ENCODE data around the gene APEH.
A peak's percentile ranks its signal among the peaks of the same experiment; 100 is the strongest.
"Not testable (repeated sequence)": the region's sequence is repeated elsewhere in the genome, so short reads cannot be mapped to it uniquely, and the experiment has no call there.

Gene APEH

DNA sequence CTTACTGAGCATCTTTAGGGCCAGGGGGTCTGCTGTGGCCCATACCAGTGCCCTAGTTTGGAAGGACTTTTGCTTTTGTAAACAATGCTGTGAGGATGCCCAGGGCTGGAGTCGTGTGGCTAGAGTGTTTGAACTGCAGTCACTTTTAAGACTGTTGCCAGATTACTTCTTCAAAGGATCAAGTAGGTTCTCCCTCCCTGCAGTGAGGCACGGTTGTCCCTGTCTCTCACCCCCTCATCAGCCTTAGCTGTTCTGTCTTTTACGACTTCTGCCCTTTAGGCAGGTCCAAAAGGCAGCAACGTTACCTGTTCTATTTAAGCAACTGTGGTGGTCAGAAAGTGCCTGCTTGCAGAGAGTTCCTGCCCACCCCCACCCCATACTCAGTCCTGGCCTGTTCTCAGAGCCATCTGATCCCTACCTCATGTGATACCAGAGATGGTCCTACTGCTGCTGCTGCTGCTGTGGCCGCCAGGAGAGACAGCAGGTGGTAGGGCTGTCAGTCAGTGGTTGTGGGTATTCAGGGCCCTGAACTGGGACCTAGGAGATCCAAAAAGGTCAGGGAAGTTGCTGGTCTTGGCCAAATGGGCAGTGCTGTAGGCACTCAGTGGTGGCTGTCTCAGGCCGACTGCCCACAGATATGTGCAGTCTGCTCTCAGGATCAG lies 20.4 kb downstream of the APEH start:
- not testable (repeated sequence) for DNase-seq

DNA sequence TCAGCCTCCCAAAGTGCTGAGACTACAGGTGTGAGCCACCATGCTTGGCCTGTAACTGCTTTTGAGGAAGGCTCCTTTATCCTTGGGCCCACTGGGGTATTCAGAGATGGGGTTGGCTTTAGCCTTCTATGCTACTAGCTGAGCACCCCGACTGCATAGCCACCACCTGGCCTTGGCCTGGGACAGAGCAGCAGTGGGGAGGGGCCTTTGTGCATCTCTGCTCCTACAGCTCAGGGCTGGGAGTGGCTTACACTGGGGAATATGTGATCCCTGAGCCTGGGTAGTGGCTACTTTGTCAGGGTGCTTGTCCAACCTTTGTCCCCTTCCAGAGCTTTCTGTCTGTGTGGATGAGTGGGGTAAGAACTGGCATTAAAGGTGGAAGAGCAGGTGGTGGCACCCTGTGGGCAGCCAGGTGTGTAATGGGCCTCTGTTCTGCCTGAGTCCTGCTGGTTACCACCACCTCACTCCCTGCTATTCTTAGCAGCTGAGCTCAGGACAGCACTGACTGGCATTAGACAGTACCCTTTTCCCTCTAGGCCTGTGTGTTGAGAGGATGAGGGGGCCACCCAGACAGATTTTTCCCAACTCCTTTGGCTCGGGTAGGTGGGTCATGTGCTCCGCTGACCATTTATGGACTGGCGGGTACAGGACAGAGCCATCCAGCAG lies 21.3 kb downstream of the APEH start:
- DNase-seq, result not testable (repeated sequence)

DNA sequence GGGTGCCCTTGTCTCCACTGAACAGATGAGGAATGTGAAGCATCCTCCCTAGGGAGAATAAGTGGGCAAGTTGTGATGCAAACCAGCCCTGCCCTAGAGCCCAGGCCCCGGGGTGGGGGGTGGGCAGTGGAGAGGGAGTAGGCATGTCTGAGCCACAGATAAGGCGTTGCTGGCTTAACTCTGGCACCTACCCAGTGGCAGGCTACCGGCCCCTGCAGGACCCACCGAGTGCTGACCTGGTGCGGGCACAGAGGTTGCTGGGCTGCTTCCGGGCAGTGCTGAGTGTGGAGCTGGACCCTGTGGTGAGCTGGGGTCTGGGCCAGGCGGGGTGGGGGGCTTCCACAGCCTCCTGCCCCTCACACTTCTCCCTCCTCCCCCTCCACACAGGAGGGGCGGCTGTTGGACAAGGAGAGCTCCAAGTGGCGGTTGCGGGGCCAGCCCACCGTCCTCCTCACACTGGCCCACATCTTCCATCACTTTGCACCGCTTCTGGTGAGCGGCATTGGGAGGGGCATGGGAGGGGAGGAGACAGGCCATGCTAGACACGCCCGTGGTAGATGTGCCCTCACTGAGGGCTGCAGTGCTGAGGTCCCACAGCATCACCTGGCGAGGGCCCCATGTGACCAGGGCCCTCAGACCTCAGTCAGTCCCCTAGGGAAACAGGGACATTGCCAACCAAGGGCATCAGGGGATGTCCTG lies 25.3 kb downstream of the APEH start:
- no peak for DNase-seq

DNA sequence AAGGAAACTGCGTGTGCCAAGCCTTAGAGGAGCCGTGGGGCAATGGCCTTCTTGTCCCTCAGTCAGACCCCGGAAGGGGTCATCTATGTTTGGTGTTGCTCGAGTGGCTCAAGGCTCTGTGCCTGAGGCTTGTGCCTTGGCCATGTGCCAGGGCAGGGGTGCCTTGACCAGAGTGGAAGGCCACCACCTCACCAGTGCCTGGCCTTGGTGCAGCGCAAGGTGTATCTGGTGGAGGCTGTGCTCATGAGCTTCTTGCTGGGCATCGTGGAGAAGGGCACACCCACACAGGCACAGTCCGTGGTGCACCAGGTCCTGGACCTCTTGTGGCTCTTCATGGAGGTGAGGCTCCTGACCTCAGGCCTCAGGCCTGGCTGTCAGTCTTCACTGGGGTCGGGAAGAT lies 25.9 kb downstream of the APEH start:
- DNase-seq, result no peak

DNA sequence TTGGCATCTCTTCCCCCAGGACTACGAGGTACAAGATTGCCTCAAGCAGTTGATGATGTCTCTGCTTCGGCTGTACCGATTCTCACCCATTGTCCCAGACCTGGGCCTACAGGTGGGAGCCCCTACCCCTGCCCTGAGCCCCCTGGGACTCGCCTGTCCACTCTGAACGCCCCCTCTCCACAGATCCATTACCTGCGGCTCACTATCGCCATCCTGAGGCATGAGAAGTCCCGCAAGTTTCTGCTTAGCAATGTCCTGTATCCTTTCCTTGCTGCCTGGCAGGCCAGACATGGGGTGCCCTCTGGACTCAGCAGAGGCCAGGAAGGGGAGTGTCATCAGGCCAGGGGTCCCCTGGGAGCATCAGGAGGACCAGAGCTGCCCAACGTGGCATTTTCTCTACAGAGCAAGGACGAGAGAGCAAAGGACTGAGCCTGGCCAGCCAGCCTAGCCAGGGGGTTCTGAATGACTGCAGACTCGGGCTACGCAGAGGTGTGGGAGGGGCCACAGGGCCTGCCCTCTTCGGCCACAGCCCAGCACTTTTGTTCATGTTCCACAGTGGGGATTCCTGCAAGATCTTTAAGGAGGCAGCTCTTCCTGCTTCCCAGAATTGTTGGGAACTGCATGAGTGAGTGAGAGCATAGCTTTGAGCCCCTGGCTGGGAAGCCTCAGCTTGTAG lies 26.4 kb downstream of the APEH start:
- no peak for DNase-seq

DNA sequence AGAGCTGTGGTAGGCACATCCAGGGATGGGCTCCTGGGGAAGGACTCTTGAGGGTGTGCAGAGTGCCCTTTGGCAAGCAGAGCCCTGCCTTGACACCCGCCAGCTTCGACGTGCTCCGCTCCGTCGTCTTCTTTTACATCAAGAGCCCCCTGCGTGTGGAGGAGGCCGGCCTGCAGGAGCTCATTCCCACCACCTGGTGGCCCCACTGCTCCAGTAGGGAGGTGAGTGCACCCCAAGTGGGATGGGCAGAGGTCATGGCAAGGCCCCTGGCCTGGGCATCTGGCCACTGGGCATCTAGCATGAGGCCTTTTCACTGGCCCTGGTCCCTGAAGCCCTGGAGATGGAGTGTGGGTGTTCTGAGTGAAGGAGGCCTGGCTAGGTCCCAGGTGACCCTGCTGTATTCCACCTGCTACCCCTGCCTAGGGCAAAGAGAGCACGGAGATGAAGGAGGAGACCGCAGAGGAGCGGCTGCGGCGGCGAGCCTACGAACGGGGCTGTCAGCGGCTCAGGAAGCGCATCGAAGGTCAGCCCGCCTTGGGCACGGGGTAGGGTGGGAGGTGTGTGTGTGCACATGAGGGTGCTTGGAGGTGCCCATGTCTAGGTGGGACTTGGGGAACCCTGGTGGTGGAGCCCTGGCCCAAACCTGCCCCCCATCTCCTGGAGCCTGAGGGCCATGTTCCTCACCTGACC lies 27.4 kb downstream of the APEH start:
- no peak for DNase-seq

DNA sequence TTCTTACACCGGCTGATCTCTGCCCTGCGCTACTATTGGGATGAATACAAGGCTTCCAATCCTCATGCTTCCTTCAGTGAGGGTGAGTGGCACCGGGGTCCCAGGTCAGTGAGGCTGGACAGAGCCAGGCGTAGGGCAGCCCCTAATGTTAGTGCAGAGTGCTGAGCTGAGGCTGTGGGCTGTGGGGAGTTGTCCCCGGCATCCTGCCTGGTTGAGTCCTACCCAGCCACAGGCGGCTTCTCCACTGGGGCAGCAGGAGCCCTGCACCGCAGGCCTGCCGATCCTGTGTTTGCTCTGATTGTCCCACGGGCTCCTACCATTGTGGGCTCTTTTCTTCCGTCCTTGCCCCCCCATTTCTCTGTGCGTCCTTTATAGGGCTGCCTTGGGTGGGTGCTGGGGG lies 28.5 kb downstream of the APEH start:
- DNase-seq, result no peak

DNA sequence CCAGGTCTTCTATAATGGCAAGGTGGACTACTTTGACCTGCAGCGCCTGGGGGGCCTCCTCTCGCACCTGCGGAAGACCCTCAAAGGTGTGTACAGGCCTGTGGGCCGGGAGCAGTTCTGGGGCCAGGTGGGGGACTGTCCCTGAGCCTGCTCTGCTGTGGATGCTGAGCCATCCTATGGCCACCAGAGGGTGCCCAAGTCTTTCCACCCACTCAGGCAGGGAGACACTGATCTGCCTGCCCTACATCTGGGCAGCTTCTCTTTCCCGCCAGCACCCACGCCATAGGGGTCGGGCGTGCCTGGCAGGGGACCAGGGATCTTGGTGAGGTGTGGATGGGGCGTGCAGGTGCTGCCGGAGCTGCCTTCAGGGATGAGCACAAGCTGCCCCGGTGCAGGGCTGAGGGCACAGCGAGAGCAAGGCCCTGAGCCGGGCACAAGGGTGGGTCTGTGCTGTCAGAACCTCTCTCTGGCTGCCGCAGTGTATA lies 29.3 kb downstream of the APEH start:
- peak; percentile 8 for DNase-seq

DNA sequence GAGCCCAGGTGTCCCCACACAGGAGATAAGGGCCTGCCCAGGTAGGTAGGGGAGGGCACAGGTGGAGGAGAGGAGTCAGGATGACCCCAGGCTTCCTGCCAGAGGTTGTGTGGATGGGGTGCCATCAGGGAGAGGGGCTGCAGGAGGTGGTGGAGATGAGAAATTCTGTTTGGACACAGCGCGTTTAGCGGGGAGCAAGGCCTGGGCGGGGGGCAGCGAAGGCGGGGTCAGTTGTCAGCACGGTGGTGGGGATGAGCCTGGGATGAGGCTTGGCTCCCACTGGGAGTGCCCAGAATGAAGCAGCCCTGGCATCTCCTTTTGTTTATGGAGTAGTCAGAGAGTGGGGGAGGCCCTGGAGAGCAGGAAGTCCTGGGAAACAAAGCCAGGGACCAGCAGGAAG lies 29.8 kb downstream of the APEH start:
- DNase-seq, result no peak

DNA sequence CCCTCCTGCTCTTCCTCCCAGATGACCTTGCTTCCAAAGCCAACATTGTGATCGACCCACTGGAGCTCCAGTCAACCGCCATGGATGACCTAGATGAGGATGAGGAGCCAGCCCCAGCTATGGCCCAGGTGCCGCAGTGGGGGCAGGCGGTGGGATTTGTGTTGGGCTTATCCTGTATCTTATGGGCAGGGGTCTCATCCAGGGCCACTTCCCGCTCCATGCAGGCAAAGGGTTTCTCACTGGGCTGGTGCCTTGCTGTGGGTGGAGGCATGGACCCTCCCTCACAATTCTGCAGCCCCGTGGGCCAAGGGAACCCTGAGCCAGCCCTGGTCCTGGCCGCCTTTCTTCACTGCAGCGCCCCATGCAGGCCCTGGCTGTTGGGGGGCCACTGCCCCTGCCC lies 30.5 kb downstream of the APEH start:
- no peak for DNase-seq

DNA sequence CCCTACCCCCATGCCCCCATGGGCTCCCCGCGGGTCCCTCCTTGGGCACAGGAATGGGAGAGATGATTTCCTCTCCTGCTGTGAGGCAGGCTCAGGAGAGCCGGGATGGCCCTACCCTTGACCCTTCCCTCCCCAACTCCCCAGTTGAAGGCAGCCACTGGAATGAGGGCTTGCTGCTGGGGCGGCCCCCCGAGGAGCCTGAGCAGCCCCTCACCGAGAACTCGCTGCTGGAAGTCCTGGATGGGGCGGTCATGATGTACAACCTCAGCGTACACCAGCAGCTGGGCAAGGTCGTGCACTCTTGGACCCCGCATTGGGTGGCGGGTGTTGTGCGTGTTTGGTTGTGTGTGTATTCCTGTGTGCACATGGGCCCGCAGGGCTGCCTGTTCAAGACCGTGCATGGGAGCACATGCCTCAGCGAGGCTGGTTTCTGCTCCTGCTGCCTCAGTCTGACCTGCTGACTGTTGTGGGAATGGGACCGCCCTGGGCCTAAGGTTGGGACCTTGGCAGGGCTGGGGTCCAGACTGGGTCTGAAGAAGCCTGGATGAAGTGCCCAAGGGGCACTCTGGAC lies 31.3 kb downstream of the APEH start:
- no peak for DNase-seq

DNA sequence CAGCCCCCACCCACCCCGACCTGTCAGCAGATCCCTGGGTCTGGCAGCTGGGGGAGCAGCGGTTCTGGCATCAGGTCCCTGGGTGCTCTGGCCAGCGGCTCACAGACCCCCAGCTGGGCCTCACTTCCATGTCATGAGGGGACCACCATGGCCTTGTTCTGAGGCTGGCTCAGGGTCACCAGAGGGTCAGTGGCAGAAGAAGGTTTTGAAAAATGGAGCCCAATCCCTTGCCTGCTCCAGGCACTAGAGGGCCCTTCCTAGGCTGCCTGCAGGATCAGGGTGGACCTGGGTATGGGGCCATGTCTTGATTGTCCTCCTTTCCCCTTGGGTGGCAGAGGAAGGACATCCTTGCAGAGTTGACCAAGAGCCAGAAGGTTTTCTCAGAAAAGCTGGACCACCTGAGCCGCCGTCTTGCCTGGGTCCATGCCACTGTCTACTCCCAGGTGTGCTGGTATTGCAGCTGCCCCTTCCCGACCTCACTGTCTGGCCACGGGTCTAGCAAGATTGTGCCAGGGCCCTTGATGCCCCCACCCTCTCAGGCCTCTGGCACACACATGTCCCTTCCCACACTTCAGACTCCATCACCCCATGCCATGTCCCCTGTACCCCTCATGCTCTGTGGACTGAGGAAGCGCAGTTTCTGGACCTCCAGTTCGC lies 32.4 kb downstream of the APEH start:
- DNase-seq, result no peak

DNA sequence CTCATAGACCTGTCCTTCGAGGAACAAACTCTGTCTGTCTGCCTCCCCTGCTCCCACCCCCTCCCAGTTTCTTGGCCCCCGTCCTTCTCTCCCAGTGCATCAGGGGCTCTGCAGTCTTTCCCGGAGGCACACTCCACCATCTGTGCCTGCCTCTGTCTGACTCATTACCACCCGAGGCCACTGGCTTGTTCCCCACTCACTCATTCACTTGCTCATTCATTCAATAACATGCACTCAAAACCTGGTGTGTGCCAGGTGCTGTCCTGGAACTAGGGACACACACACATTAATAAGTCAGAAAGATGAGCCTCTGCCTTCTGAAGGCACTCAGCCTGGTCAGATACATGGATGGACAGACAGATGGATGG lies 32.9 kb downstream of the APEH start:
- no peak for DNase-seq

DNA sequence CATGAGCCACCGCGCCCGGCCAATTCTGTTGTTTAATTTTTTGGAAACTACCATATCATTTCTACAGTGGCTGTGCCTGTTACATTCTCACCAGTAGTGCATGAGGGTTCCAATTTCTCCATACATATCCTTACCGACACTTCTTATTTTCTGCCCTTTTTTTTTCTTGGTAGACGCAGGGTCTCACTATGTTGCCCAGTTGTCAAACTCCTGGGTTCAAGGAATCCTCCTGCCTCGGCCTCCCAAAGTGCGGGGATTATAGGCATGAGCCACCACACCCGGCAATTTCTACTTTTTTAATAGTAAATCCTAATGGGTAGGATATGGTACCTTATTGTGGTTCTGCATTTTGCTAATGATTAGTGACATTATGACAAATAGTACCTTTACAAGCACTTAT lies 35.7 kb downstream of the APEH start:
- no peak for DNase-seq

DNA sequence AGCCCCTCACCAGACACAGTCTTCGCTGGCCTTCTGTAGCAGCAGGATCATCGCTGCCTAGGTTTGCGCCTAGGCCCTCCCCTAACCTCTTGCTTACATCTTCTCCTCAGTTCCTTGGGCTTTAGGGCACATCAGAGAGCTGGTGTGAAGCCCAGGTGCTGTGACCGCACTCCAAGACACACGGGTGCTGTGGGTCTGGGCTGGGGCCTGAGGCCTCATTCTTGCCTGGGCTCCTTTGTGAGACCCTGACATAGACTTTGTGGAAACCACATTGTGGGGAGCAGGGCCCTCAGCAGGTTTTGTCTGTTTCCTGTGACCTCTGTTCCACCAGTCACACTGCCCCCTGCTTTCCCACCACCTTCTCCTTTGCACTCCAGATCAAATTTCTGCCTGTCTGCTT lies 37.3 kb downstream of the APEH start:
- no peak for DNase-seq

DNA sequence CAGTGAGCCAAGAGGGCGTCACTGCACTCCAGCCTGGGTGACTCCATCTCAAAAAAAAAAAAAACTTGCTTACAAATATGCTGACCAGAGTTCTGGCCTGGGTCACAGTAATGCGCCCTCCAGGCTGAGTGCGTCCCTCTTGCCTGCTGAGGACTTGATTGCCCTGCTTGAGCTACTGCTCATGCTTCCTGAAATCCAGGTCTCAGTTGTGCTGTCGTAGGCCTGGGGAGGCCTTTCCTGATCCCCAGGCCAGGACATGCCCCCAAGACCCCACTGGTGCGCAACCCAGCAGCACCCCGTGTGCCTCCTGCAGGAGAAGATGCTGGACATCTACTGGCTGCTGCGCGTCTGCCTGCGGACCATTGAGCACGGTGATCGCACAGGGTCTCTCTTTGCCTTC lies 38.0 kb downstream of the APEH start:
- DNase-seq, result no peak

DNA sequence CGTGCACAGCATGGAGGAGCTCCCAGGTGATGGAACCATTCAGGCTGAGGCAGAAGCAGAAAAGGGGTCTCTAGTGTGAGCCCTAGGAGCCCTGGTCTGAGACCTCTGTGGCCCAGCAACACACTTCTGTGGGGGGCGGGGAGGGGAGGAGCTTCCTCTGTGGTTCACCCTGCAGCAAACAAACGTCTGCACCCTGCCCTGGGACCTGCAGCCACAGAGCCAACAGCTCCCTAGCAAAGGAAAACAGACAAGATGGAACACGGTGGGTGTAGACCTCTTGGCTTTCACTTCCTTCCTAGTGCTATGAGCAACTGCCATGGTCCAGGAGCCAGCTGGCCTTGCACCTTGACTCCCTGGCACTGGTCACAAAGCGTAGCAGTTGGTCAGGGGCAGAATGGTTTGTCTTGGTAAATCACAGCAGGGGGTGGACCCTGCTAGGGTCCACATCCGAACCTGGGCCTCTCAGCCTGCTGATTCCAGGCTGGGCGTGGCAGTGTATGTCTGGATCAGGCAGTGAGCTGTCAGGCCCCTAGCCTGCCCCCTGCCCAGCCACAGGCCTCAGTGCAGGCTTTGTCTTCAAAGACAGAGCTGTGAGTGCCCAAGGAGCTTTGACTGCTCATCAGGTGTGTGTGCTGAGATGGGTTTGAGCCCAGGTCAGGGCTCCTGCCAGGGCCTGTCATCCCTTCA lies 38.6 kb downstream of the APEH start:
- no peak for DNase-seq

DNA sequence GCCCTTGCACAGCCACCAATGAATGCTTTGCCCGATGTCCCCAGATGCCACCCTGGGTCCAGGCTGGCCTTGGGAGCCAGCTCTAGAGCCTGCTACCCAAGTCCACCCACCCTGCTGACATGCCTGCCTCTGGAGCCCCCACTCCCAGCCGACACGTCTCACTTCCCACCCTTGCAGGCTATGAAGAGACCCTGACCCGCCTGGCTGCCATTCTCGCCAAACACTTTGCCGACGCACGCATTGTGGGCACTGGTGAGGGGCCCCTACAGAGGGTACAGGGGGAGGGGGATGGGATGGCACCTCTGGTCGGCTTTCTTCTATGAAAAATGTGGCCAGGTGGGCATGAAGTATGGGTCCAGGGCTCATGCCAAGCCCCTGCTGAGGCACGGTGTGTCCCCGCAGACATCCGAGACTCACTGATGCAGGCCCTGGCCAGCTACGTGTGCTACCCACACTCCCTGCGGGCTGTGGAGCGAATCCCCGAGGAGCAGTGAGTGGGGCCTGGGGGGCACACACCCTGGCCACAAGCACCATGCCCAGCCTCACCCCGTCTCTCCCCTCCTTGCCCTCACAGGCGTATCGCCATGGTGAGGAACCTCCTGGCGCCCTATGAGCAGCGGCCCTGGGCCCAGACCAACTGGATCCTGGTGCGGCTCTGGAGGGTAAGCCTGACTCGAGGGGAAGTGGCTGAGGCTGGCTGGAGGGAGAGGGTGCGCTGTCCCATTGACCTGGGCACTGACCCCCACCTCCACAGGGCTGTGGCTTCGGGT lies 39.4 kb downstream of the APEH start:
- no peak for DNase-seq

DNA sequence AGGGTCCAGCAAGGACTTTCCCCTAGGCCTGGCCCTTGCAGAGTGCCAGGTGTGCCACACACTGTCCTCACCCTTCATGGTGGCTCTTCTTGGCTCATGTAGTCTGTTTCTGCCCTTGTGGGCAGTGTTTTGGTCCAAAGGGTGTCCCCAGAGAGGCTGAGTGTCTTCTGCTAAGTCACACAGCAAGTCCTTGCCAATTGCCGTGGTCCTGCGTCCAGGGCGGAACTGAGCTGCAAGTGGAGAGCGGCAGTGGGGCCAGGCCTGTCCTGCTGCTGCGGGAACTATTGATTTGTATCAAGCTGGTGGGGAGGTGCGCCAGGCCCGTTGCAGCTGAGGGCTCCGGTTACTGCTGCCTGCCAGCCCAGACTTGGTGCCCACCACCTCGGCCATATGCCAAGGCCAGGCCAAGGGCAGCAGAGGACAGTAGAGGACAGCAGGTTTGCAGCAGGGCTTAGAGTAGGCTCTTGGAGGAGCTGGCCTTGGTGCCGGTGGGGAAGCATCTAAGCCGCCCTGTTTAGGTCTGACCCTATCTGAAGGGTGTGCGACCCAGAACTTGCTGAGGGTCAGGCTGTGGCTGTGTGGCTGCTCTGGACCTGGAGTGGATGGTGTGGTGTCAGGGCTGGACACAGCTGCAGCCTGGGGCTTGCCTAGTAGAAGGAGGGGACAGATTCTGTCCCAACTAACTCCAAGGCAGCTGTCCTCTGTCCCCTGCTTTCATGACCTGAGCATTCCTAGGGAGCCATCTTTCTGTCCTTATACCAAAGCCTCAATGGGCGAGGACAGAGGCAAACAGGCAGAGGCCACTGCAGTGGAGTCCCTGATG lies 40.8 kb downstream of the APEH start:
- DNase-seq, result no peak

DNA sequence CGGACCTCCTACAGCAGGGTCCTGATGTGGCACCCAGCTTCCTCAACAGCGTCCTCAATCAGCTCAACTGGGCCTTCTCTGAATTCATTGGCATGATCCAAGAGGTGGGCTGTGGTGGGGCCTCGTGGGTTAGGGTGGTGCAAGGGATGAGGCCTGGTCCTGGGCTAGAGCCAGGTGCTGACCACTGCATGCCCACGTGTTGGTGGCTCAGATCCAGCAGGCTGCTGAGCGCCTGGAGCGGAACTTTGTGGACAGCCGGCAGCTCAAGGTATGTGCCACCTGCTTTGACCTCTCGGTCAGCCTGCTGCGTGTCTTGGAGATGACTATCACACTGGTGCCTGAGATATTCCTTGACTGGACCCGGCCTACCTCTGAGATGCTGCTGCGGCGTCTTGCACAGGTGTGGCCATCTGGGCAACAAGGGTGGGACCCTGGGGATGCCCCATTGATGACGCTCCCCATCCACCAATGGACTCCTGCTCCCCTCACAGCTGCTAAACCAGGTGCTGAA lies 41.5 kb downstream of the APEH start:
- no peak for DNase-seq
